ENCODE measurements around the gene LYSMD2.

- no peak for TF ChIP-seq EZH2 (IDR thresholded peaks at IDR 0.05; ENCODE audit: borderline replicate concordance, low read length)
- no peak for TF ChIP-seq CTCF (IDR thresholded peaks at IDR 0.05; ENCODE audit: low read length)
Measured at GRCh38 chr15:51771773-51772172, 34.3 kb upstream of the LYSMD2 start.
